Dermis blood vessel endothelial cell (primary cell): ENCODE data around the gene CLIC5. TPM values are rescaled to one million over a fixed set of nuclear protein-coding genes. Genes with fewer than 3 reads are reported as not detected.
A peak's percentile ranks its signal among the peaks of the same experiment; 100 is the strongest.

ENCODE experiments used
- DNase-seq: peaks from one replicate; pipeline ENCODE4 v3.0.0; 2010
- total RNA-seq: library from RNA; depleted of rRNA; stranded (reverse); fragments of >200 nt; gene quantifications from 2 replicates; pipeline ENCODE4 v1.2.3, GENCODE V29; 2014

Gene CLIC5
- total RNA-seq, 1 donor from 2014 or later = under 0.01 TPM

GRCh38 chr6:46032110-46032998 lies 16.7 kb upstream of the CLIC5 start:
- no peak for DNase-seq

- DNase-seq = no peak
Observed at GRCh38 chr6:46029602-46030001, 13.9 kb upstream of the CLIC5 start.

- no peak for DNase-seq
Observed at GRCh38 chr6:46026307-46026706, 10.6 kb upstream of the CLIC5 start.

GRCh38 chr6:46025573-46025972 lies 9.9 kb upstream of the CLIC5 start:
- DNase-seq = no peak

GRCh38 chr6:46024124-46024769 lies 8.6 kb upstream of the CLIC5 start:
- no peak for DNase-seq

GRCh38 chr6:46023216-46023915 lies 7.7 kb upstream of the CLIC5 start:
- DNase-seq = no peak

- no peak for DNase-seq
Observed at GRCh38 chr6:46022106-46022948, 6.7 kb upstream of the CLIC5 start.

- DNase-seq = no peak
Observed at GRCh38 chr6:46017726-46018125, 2.1 kb upstream of the CLIC5 start.

GRCh38 chr6:46016063-46016608 lies 476 bp upstream of the CLIC5 start:
- no peak for DNase-seq

GRCh38 chr6:46014511-46015118 lies 1.0 kb downstream of the CLIC5 start:
- DNase-seq = no peak

GRCh38 chr6:46014046-46014445 lies 1.6 kb downstream of the CLIC5 start:
- no peak for DNase-seq

- DNase-seq = no peak
Observed at GRCh38 chr6:46013639-46014038, 2.0 kb downstream of the CLIC5 start.

- DNase-seq = no peak
Observed at GRCh38 chr6:46012834-46013233, 2.8 kb downstream of the CLIC5 start.

GRCh38 chr6:46011188-46012085 lies 4.2 kb downstream of the CLIC5 start:
- peak; percentile 38 for DNase-seq

GRCh38 chr6:46010771-46011170 lies 4.9 kb downstream of the CLIC5 start:
- DNase-seq = no peak

- no peak for DNase-seq
Observed at GRCh38 chr6:46010270-46010669, 5.4 kb downstream of the CLIC5 start.

GRCh38 chr6:46002264-46002663 lies 13.4 kb downstream of the CLIC5 start:
- no peak for DNase-seq

- no peak for DNase-seq
Observed at GRCh38 chr6:46000905-46001304, 14.8 kb downstream of the CLIC5 start.

GRCh38 chr6:45998524-45998923 lies 17.1 kb downstream of the CLIC5 start:
- DNase-seq = no peak

- no peak for DNase-seq
Observed at GRCh38 chr6:45997875-45998506, 17.7 kb downstream of the CLIC5 start.
